Small intestine (tissue), 7 donors: ENCODE measurements around the gene USP14. TPM values are rescaled to one million over a fixed set of nuclear protein-coding genes. Genes with fewer than 3 reads are reported as not detected.

Experiments
- DNase-seq, 2 donors: peaks; one replicate each; pipeline versions ENCODE4 v3.0.0 to v3.0.0-alpha.2; 2013
- FAIRE-seq: peaks from 2 replicates; lab custom pipeline; 2012; peaks lifted over from hg19 to GRCh38; lab: Jason Lieb, UNC
- H3K27ac ChIP-seq, 3 donors: one replicate each; pipeline ENCODE4 v1.5.1; 2013; ENCODE audit warnings: low read length in 2 of 3, mild to moderate bottlenecking in 2 of 3, control low read depth in 1 of 3, inconsistent platforms in 1 of 3, low read depth in 1 of 3, moderate library complexity in 1 of 3
- H3K27me3 ChIP-seq, 3 donors: one replicate each; pipeline ENCODE4 v1.6.1; 2013; ENCODE audit warnings: low read length in 3 of 3, inconsistent platforms in 1 of 3; ENCODE audit not compliant: control insufficient read depth in 3 of 3, insufficient read depth in 3 of 3
- H3K36me3 ChIP-seq, 3 donors: one replicate each; pipeline ENCODE4 v1.6.1; 2013; ENCODE audit warnings: low read length in 3 of 3, inconsistent platforms in 1 of 3, low read depth in 1 of 3, mild to moderate bottlenecking in 1 of 3, moderate library complexity in 1 of 3; ENCODE audit not compliant: control insufficient read depth in 3 of 3, insufficient read depth in 2 of 3
- H3K4me1 ChIP-seq, 3 donors: one replicate each; pipeline ENCODE4 v1.6.1; 2013; ENCODE audit warnings: low read length in 2 of 3, inconsistent platforms in 1 of 3, low read depth in 1 of 3, mild to moderate bottlenecking in 1 of 3, moderate library complexity in 1 of 3; ENCODE audit not compliant: control insufficient read depth in 3 of 3, insufficient read depth in 2 of 3
- H3K4me3 ChIP-seq, 3 donors: one replicate each; pipeline ENCODE4 v1.5.1; 2013; ENCODE audit warnings: low read length in 3 of 3, control low read depth in 1 of 3, inconsistent platforms in 1 of 3, low read depth in 1 of 3, mild to moderate bottlenecking in 1 of 3, moderate library complexity in 1 of 3
- H3K9me3 ChIP-seq, 2 donors: one replicate each; pipeline ENCODE4 v1.6.1; 2013; ENCODE audit warnings: low read depth in 1 of 2, low read length in 1 of 2; ENCODE audit not compliant: control insufficient read depth in 2 of 2, insufficient read depth in 1 of 2
- WGBS, 3 donors: extraction: QIAGEN DNeasy Blood & Tissue Kit; methylation state at CpG; one replicate each; pipeline ENCODE4 v1.1.7; 2013; 5-methylcytosine and 5-hydroxymethylcytosine counted together
- polyA plus RNA-seq, 4 donors: library from polyadenylated mRNA; stranded (reverse) in 3 of 4; unstranded in 1 of 4; fragments of 200-250 nt in 3 of 4; fragments of 120-200 nt in 1 of 4; gene quantifications; one replicate each; pipeline versions ENCODE4 v1.2.1 to v1.2.3, GENCODE V29; 2013
- donor health status: healthy with polysubstance abuse.
- donor health status: control.
- donor health status: control.
- donor health status: Bipolar disorder and iron deficiency.
- donor health status: healthy.

The USP14 gene
- polyA plus RNA-seq, 4 donors: 9.2 to 32.3 (median 19.0) TPM

GRCh38 chr18:154151-154550, 4.2 kb upstream of the USP14 start:
- H3K27ac ChIP-seq: no peak overlapping the region
- H3K9me3 ChIP-seq: no peaks in the 10 kb centered on the region
- no peaks in the 10 kb centered on the region for H3K36me3 ChIP-seq
- DNase-seq (no peak), FAIRE-seq (no peak)
- H3K4me1 ChIP-seq: no peaks in the 10 kb centered on the region
- WGBS, 3 donors: 74 to 80% (median 77%) methylated on average over 7 of the region's 7 CpGs
- no peak overlapping the region for H3K4me3 ChIP-seq
- H3K27me3 ChIP-seq: peaks cover 0 to 3% (median 0%) of the 10 kb centered on the region in 3 donors

DNA sequence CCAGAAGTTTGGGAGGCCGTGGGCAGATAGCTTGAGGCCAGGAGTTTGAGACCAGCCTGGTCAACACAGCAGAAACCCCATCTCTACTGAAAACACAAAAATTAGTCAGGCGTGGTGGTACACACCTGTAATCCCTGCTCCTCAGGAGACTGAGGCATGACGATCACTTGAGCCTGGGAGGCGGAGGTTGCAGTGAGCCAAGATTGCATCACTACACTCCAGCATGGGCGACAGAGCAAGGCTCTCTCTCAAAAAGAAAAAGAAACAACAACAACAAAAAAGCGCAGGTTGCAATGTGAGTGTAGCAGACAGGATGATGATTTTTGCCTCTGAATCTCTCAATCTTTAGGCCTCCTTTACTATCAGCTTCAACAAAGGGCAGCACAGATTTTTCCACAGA, 2.7 kb upstream of the USP14 start:
- no peaks in the 10 kb centered on the region for H3K36me3 ChIP-seq
- H3K4me1 ChIP-seq: peaks cover 0 to 9% (median 4%) of the 10 kb centered on the region in 3 donors
- DNase-seq (no peak), FAIRE-seq (no peak)
- 78 to 89% (median 84%) methylated on average over 6 of the region's 6 CpGs for WGBS, 3 donors
- H3K4me3 ChIP-seq: no peak overlapping the region
- no peaks in the 10 kb centered on the region for H3K9me3 ChIP-seq
- H3K27me3 ChIP-seq: peaks cover 0 to 2% (median 0%) of the 10 kb centered on the region in 3 donors
- H3K27ac ChIP-seq: no peak overlapping the region

GRCh38 chr18:156514-157230, 1.7 kb upstream of the USP14 start:
- DNase-seq (no peak), FAIRE-seq (no peak)
- WGBS, 3 donors: 93 to 95% (median 94%) methylated on average over 6 of the region's 6 CpGs
- H3K4me1 ChIP-seq: peaks cover 0 to 9% (median 4%) of the 10 kb centered on the region in 3 donors
- H3K4me3 ChIP-seq: no peak overlapping the region
- peaks cover 0 to 2% (median 0%) of the 10 kb centered on the region in 3 donors for H3K27me3 ChIP-seq
- no peak overlapping the region for H3K27ac ChIP-seq
- H3K36me3 ChIP-seq: no peaks in the 10 kb centered on the region
- H3K9me3 ChIP-seq: no peaks in the 10 kb centered on the region

- Histone ChIP-seq H3K27me3 (no peaks in the 10 kb centered on the region), H3K4me3 (peak overlapping the region; percentile 78 to 97 (median 96)), H3K36me3 (peaks cover 0 to 2% (median 0%) of the 10 kb centered on the region in 3 donors), H3K9me3 (no peaks in the 10 kb centered on the region), H3K27ac (peak overlapping the region; percentile 81 to 98 (median 95)), H3K4me1 (peaks cover 0 to 9% (median 4%) of the 10 kb centered on the region in 3 donors)
- 1 to 3% (median 1%) methylated on average over 22 to 23 of the region's 23 CpGs for WGBS, 3 donors
- FAIRE-seq (no peak), DNase-seq (peak in 1 of 2 donors; percentile 26)
These were observed 788 bp downstream of the USP14 start for GRCh38 chr18:159037-159652.

GRCh38 chr18:159933-160332, 1.6 kb downstream of the USP14 start:
- FAIRE-seq: no peak
- no peak overlapping the region for H3K4me3 ChIP-seq

GRCh38 chr18:160831-161570, 2.6 kb downstream of the USP14 start:
- H3K27me3 ChIP-seq: no peaks in the 10 kb centered on the region
- 89 to 92% (median 91%) methylated on average over 11 of the region's 11 CpGs for WGBS, 3 donors
- H3K4me3 ChIP-seq: no peak overlapping the region
- peaks cover 0 to 9% (median 4%) of the 10 kb centered on the region in 3 donors for H3K4me1 ChIP-seq
- DNase-seq (no peak), FAIRE-seq (no peak)
- no peak overlapping the region for H3K27ac ChIP-seq
- peaks cover 0 to 8% (median 7%) of the 10 kb centered on the region in 3 donors for H3K36me3 ChIP-seq
- no peaks in the 10 kb centered on the region for H3K9me3 ChIP-seq

More at GRCh38 chr18:159933-160332, 1.6 kb downstream of the USP14 start:
- peaks cover 0 to 9% (median 4%) of the 10 kb centered on the region in 3 donors for H3K4me1 ChIP-seq
- H3K27ac ChIP-seq: no peak overlapping the region
- no peaks in the 10 kb centered on the region for H3K27me3 ChIP-seq
- H3K9me3 ChIP-seq: no peaks in the 10 kb centered on the region
- peaks cover 0 to 6% (median 5%) of the 10 kb centered on the region in 3 donors for H3K36me3 ChIP-seq
- DNase-seq: no peak
- 95 to 97% (median 96%) methylated on average over 15 of the region's 15 CpGs for WGBS, 3 donors

DNA sequence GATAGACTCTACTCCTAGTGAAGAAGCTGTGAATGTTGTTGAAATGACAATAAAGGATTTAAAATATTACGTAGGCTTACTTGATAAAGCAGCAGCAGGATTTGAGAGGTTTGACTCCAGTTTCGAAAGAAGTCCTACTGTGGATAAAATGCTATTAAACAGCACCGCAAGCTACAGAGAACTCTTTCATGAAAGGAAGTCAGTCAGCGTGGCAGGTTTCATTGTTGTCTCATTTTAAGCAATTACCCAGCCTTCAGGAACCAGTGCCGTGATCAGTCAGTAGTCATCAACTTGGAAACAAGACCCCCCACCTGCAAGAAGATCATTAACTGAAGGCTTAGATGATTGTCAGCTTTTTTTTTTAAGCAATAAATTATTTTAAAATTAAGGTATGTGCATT, 14.0 kb downstream of the USP14 start:
- 92 to 95% (median 94%) methylated on average over 5 of the region's 5 CpGs for whole genome bisulfite sequencing, 3 donors
- Histone ChIP-seq H3K9me3 (no peaks in the 10 kb centered on the region), H3K27me3 (no peaks in the 10 kb centered on the region), H3K4me1 (peaks cover 0 to 5% (median 0%) of the 10 kb centered on the region in 3 donors), H3K4me3 (no peak overlapping the region), H3K27ac (no peak overlapping the region), H3K36me3 (peaks cover 0 to 16% (median 0%) of the 10 kb centered on the region in 3 donors)
- FAIRE-seq: no peak
- DNase-seq: no peak

DNA sequence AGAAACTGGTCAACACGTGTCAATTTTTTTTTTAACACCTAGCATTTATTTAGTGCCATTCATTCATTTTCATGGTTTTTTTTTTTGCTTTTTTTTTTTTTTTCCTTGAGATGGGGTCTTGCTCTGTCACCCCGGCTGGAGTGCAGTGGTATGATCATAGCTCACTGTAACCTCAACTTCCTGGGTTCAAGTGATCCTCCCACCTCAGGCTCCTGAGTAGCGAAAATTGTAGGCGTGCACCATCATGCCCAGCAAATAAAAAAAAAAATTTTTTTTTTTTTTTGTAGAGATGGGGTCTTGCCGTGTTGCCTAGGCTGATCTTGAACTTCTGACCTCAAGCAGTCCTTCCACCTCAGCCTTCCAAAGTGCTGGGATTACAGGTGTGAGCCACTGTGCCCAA, 21.1 kb downstream of the USP14 start:
- FAIRE-seq: no peak
- Histone ChIP-seq H3K27ac (no peak overlapping the region), H3K4me3 (no peak overlapping the region), H3K27me3 (no peaks in the 10 kb centered on the region), H3K36me3 (peaks cover 4 to 15% (median 8%) of the 10 kb centered on the region in 3 donors), H3K4me1 (no peaks in the 10 kb centered on the region), H3K9me3 (no peaks in the 10 kb centered on the region)
- WGBS, 3 donors: 78 to 87% (median 82%) methylated on average over 5 of the region's 5 CpGs
- DNase-seq: no peak
